Activated CD4-positive, alpha-beta T cell treated with anti-CD3 and anti-CD28 coated beads, Interleukin-2, Interleukin-6, amounts not matched to agents 100 ng/mL and 50 ng/mL, durations not matched to agents 16 hours and 8 hours (primary cell): ENCODE results near the gene HAND2.
A peak's percentile ranks its signal among the peaks of the same experiment; 100 is the strongest.

Experiments
- DNase-seq: peaks from one replicate; pipeline ENCODE4 v3.0.0-alpha.2; 2020

Gene HAND2

DNA sequence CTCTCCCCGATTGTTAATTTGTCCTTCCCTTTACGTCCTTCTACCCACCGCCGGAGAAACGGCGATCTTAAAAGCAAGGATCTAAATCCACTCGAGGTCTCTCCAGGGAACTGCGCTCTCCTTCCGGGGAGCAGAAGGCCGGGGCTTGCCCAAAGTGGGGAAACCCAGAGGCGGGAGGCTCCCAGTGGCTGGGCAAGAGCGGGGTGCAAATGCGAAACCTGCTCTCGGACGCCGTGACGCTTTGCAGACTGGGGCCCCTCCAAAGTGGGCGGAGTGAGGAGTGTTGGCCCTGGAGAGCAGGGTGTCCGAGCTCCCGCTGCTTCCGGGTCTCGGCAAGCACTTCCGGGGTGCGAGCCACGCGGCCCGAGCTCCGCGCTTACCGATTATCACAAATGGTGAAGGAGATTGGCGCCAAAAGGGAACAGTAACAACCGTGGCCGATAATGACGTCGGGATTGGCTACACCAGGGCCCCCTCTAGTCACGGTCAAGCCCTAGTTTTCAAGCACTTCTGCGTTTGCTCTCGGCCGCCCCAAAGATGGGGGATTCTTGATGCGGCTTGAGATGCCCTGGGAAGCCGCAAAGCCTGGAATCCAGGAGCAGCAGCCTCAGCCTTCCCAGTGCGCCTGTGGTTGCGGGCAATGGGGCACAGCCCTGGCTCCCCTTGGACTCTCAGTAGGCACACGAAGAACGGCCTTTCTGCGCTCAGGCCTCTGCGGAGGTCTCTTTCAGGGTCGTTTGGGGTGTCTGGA, 29.0 kb downstream of the HAND2 start:
- DNase-seq, result no peak

- DNase-seq, result no peak
Measured at GRCh38 chr4:173499658-173500535, 30.1 kb downstream of the HAND2 start.

GRCh38 chr4:173498771-173499170, 31.3 kb downstream of the HAND2 start:
- DNase-seq, result no peak

GRCh38 chr4:173498023-173498422, 32.0 kb downstream of the HAND2 start:
- DNase-seq, result no peak

DNA sequence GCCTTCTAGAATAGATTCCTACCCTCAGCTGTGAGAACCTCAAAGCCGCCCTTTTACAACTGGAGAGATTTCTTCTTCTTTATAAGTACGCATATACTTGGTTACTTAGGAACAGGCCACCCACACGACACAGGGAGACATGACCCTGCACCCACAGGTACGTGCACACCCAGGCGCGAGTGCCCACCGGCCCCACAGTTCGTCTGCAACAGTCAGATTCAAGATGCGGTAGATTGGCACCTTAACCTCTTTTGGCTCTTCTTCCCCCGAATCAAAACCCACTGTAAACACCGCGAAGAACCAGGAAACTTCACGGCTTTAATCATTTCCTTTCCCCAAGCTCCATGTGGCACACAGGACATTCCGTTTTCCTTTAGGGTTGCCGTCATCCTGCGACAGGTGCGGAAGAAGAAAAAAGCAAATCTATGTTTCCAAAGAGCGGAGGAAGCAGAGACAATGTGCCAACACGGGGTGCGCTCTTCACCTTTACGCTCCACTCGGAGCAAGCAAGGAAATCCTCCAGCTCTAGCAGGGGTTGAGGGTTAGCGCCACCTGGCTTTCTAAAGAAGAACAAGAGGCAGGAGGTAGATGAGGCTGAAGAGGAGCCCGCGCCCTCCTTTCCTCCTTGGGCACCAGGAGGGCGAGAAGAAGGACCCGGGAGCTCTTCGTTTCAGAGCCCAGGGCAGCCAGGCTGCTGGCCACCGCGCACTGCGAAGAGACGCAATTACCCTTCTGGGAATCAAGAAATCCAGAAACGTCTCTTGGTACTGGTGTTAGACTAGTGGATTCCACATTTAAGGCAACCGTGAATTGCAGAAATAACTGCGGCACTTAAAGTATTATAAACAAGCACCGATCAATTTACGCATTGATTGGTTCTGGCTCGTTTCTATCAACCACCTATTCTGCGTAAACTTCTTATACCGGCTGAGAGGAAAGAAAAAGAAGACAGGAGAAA, 35.7 kb downstream of the HAND2 start:
- peak; percentile 81 for DNase-seq

DNA sequence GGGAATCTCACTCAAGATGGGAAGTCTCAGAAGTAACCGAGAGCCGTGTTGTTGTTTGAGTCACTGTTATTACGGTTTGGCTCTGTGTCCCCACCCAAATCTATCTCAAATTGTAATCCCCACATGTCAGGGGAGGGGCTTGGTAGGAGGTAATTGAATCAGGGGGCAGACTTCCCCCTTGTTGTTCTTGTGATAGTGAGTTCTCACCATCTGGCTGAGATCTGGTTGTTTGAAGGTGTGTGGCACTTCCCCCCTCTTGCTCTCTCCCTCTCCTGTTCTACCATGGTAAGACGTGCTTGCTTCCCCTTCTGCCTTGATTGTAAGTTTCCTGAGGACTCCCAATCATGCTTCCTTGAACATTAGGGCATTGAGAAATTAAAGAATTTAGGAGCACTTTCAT, 37.0 kb downstream of the HAND2 start:
- DNase-seq, result no peak

DNA sequence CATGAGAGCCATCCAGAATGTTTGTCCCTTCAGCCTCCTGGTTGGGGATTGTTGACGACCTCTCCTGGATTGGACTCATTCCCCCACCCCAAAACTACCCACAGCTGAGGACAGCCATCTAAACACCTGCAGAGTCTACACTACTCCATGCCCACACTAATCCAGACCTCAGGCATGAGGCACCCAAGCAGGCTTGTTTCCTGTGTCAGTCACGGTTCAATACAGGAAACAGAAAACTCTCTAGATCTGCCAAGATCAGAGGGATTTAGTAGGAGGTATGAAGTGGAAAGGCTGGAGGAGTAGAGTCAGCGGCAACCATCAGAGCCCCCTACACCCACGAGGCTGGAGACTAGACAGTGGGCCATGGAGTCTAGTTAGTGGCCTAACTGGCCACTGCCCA, 37.7 kb downstream of the HAND2 start:
- DNase-seq, result no peak

GRCh38 chr4:173490817-173491528, 39.1 kb downstream of the HAND2 start:
- DNase-seq, result peak; percentile 28

DNA sequence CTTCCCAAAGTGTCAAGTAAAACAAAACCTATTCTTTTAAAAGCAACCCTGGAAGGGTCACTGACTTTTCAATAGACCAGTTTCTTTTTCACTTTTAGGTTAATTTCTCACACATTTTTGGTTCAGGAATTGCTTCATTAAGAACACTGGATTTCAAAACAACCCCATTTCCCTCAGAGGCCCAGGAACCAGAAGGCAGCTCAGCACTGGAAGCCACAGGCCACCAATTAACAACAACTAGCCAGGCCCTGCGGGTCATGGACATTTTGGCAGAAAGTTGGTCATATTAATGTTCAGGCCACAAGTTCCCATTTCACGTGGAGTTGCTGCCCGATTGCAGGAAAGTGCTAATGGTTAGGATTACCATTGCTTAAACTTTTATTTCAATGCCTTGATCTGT, 39.8 kb downstream of the HAND2 start:
- no peak for DNase-seq

DNA sequence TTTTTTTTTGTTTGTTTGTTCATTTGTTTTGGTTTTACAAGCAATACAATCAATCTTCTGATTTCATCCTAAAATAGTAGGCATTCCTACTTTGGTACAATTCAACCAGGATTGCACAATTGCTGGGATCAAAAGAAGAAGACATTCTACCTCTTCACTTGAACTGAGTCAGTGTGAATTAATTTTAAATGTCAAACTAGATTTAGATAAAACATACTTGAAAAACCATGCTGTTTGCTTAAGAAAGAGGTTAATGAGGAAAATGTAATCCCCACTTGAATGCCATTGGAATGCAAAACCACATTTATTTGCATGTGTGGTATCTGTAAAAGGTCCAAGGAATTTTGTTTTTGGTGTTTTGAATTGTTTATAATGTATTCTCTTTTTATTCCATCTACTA, 40.5 kb downstream of the HAND2 start:
- DNase-seq, result no peak

GRCh38 chr4:173488656-173489055, 41.4 kb downstream of the HAND2 start:
- DNase-seq, result no peak

- DNase-seq, result no peak
Measured at GRCh38 chr4:173488074-173488473, 42.0 kb downstream of the HAND2 start.

DNA sequence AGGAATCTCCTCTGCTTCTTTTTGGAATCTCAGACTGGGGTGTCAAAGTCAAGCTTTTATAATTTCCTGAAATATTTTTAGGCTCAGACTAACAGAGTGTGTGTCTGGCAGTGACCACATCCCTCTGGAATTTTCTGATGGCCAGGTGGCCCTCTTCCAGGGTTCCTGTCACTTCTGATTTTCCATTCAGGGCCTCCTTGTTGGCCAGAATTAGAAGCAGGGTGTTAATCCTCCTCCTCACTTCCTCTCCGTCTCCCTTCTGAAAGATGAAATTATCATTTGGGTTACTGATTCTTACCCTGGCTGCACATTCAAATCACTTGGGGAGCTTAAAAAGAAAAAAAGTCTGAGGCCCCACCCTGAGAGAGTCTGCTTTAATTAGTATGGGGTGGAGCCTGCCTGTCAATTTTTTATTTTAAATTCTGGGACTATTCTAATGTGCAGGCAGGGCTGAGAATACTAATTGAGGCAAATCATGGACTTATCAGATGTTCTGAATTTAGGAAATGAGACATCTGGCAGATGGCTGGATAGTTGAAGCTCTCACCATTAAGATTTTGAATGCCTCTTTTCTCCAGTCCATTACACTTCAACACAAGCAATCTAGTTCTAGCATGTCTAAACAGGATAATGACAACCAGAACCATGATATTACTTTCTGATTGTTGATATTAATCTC, 43.2 kb downstream of the HAND2 start:
- no peak for DNase-seq

- DNase-seq, result no peak
Measured at GRCh38 chr4:173485164-173485563, 44.9 kb downstream of the HAND2 start.

DNA sequence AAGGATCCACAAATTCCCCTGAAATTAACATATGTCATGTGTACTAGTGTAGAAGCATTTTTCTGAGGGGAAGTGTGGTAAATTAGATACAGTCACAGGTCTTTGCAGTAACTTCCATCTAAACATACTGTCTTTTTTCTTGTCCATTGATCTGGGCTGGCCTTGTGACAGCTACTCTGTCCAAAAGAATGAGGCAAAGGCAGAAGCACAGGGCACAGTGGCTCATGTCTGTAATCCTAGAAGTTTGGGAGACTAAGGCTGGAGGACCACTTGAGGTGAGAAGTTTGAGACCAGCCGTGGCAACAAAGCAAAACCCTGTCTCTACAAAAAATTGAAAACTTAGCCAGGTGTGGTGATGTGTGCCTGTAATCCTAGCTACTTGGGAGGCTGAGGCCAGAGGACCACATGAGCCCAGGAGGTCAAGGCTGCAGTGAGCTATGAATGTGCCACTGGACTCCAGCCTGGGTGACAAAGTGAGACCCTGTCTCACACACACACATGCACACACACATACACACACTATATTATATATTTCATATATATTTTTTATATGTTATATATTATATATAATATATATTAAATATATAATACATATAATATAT, 47.6 kb downstream of the HAND2 start:
- DNase-seq, result no peak

DNA sequence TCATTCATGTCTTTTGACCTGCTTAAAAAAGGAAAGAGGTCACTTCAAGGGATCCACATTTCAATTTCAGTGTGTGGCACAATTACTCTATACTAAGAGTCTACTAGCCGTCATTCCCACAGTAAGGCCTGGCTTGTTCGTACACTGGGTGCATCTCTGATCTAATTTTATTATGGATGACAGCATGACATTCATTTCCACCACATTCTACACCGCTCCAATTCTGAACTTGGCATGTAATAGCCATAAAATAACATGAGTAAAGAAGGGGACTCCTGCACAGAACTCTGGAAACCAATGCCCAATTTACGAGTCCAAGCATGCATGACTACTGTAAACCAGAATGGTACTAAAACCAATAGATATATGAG, 51.1 kb downstream of the HAND2 start:
- no peak for DNase-seq

- no peak for DNase-seq
Measured at GRCh38 chr4:173478201-173478912, 51.7 kb downstream of the HAND2 start.

DNA sequence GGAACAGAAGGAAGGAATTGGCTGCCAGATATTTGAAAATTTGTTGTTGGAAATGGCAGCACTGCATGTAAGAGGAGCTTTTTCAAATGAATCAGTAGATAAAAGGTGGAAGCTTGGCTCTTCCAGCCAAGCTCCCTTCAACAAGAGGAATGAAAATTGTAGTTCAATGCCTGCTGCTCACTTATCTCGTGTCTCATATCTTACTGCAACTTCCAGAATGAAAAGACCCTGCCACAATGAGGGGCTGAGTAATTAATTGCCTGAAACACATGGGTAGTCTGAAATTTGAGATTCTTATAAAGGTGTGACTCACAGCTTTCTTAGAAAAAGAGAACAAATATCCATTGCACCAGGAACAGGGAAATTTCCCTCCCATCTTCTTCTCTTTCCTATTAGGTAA, 53.0 kb downstream of the HAND2 start:
- no peak for DNase-seq
